Motor neuron (in vitro differentiated cells): ENCODE results near the gene ARHGAP26. TPM values are rescaled to one million over a fixed set of nuclear protein-coding genes. Genes with fewer than 3 reads are reported as not detected.
A peak's percentile ranks its signal among the peaks of the same experiment; 100 is the strongest.
"Not testable (repeated sequence)": the region's sequence is repeated elsewhere in the genome, so short reads cannot be mapped to it uniquely, and the experiment has no call there.

ENCODE experiments used
- ATAC-seq, 8 experiments: fragments of 200-7000 bp; cut with Tn5 transposase; replicated peaks in 6 of 8; 2 replicates each; pipeline ENCODE4 v1.8.0; 2021; ENCODE audit warnings: mild to moderate bottlenecking in 8 of 8, moderate library complexity in 8 of 8
- H3K27ac ChIP-seq, 2 donors: fragments of 250-450 bp; sonication (Bioruptor Pico); 2 replicates each; pipeline ENCODE4 v1.9.0; 2021; ENCODE audit warnings: antibody characterized with exemption in 2 of 2, mild to moderate bottlenecking in 2 of 2, moderate library complexity in 1 of 2
- H3K4me1 ChIP-seq, 2 donors: fragments of 250-450 bp; sonication (Bioruptor Pico); replicated peaks in 1 of 2; 2 replicates each; pipeline ENCODE4 v1.6.1; 2021; ENCODE audit warnings: antibody characterized with exemption in 2 of 2, mild to moderate bottlenecking in 2 of 2, moderate library complexity in 1 of 2
- H3K4me3 ChIP-seq, 5 donors: fragments of 250-450 bp; sonication (Bioruptor Pico); 2 replicates each; pipeline ENCODE4 v1.9.0; 2021; ENCODE audit warnings: antibody characterized with exemption in 5 of 5, mild to moderate bottlenecking in 5 of 5, moderate library complexity in 4 of 5
- WGBS, 10 experiments: fragments of 450-650 bp; shearing (Covaris generic); methylation state at CpG; one replicate each; pipeline ENCODE4 v1.0.0; 2022; 5-methylcytosine and 5-hydroxymethylcytosine counted together
- in situ Hi-C, 9 experiments: fragments of 400-800 bp; cut with MboI; loops; one replicate each; pipeline ENCODE4 v1.15.0; 2021; ENCODE audit warnings: low sequenced_read_pairs in 9 of 9, low pct_unique_long_range_greater_than_20kb in 2 of 9; ENCODE audit not compliant: unreplicated experiment in 9 of 9
- total RNA-seq, 8 experiments: library from RNA; unstranded; fragments of 300-600 nt; gene quantifications; 2 replicates each; pipeline versions ENCODE4 v1.2.3 to v1.2.4, GENCODE V29; 2022

ARHGAP26 gene
- total RNA-seq, 8 experiments from 2014 or later, result 1.3 to 14.2 (median 7.0) TPM

DNA sequence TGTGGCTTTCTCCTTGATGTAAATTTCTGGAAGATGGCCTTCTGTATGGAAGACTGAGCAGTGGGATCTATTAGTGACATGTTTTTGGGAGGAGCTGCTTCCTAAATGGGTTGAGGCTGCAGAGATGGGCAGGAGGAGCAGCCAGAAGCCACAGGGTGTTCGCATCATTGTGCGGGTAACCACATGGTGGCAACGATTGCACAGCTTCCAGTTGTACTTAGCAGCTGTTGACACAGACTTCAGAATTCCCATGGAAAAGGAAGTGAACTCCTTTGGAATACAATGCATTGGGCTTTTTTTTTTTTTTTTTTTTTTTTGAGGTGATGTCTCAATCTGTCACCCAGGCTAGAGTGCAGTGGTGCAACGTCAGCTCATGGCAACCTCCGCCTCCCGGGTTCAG, 336.0 kb downstream of the ARHGAP26 start:
- 40 to 100% (median 94%) methylated on average over 1 to 3 of the region's 6 CpGs; no CpG with 5 or more reads in 5 of the 10 experiments for WGBS, 10 experiments
- ATAC-seq, result peak; percentile 51 to 83 (median 64)
- in situ Hi-C loops, result no loop called here

DNA sequence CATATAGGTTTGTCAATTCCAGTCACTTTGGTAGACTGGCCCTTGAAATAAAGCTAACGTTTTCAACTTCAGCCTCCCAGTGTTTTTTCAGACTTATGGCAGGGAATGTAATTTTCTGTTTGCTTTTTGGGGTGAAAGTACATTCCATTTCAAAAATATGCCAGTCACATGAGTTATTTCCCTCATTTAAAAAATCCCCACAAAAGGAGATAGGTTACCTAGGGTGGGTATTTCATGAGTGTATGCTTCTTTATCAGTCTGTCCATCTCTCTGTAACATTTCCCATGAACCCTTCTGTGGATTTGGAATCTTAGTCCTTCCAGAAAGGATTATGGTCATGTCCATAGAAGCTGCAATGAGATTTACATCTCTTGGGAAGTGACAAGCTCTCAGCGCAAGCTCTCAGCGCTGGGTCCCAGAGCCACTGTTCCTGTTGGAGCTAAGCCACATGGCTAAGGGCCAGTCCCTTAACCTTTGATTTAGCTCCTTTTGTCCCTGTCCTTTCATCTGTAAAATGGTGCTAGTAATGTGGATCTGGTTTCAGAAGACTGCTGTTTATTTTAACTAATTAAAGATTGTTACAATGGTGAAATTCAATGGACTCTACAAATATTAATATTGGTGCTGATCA, 338.4 kb downstream of the ARHGAP26 start:
- ATAC-seq, result peak in 2 of 8 experiments; percentile 29 to 67
- no peak overlapping the region for H3K27ac ChIP-seq
- peaks cover 5 to 8% of the 10 kb centered on the region in 2 donors for H3K4me1 ChIP-seq
- in situ Hi-C loops, result no loop called here
- no peak overlapping the region for H3K4me3 ChIP-seq
- 79 to 100% (median 90%) methylated on average over 1 to 3 of the region's 3 CpGs; no CpG with 5 or more reads in 4 of the 10 experiments for whole genome bisulfite sequencing, 10 experiments

More for the DNA sequence above, 336.0 kb downstream of the ARHGAP26 start:
- Histone ChIP-seq H3K4me3 (no peak overlapping the region), H3K4me1 (peaks cover 5 to 18% of the 10 kb centered on the region in 2 donors), H3K27ac (no peak overlapping the region)

DNA sequence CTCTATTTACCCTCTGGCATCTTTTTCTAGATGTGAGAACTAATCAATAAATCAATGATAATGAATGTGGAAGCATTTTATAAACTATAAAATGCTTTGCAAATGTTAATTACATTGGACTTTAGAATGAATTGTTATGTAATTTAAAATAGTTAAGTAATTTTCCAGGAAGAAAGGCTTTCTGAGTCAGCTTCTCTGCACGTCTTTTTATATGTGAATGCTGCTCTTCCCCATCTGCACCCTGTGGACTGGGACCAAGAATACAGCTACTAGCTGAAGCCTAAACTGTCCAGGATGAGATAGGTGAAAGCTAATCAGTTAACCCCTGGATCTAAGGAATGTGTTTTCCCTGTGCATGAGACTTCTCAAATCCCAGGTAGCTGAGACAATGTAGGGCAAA, 340.4 kb downstream of the ARHGAP26 start:
- Histone ChIP-seq H3K27ac (no peak overlapping the region), H3K4me1 (peaks cover 5 to 8% of the 10 kb centered on the region in 2 donors), H3K4me3 (no peak overlapping the region)
- in situ Hi-C loops, result no loop called here
- 0 to 14% (median 13%) methylated on average over 1 of the region's 1 CpG; no CpG with 5 or more reads in 6 of the 10 experiments for WGBS, 10 experiments
- ATAC-seq, result peak in 5 of 8 experiments; percentile 30 to 73 (median 49)

DNA sequence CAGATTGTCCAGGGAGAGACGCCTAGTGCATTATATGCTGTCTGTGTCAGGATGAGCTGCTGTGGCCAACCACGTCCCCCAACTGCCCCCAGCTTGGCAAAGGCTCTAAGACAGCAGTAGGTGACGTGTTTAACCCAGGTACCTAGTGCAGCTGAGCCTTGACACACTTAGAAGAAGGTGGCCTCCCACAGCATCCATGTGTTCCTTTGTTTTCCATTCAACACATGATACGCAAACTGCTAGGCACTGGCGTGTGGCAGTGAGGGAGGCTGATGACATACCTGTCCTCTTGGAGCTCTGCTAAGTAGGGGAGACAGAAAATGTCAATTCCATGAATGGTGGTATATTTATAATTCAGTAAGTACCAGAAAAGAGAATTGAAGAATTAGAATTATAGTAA, 341.6 kb downstream of the ARHGAP26 start:
- Histone ChIP-seq H3K4me1 (peaks cover 5 to 6% of the 10 kb centered on the region in 2 donors), H3K4me3 (no peak overlapping the region), H3K27ac (no peak overlapping the region)
- no peak for ATAC-seq
- WGBS, 10 experiments, result 80 to 100% (median 96%) methylated on average over 1 to 5 of the region's 5 CpGs; no CpG with 5 or more reads in 1 of the 10 experiments
- in situ Hi-C loops, result no loop called here

DNA sequence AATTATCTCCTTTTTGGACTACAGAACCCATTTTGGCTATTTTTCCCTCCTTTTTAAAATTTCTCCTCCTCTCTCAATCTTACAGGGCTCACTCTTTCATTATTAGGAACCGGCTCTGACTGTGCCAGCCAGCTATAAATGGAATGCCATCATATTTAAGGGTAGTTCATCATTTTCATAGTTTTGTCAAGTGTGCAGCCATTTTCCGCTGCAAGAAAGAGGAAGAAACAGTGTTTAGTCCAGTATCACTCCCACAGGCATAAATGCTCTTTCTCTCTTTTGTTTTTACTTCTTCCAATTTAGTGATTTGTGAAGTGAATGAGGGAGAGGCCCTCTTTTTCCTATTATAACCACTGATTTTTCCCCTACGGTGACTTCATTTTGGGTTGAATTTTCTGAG, 343.3 kb downstream of the ARHGAP26 start:
- no peak overlapping the region for H3K4me3 ChIP-seq
- in situ Hi-C loops, result no loop called here
- no peak overlapping the region for H3K27ac ChIP-seq
- 94 to 100% (median 97%) methylated on average over 1 to 3 of the region's 3 CpGs; no CpG with 5 or more reads in 1 of the 10 experiments for WGBS, 10 experiments
- ATAC-seq, result no peak
- H3K4me1 ChIP-seq, result peaks cover 0 to 5% of the 10 kb centered on the region in 2 donors

DNA sequence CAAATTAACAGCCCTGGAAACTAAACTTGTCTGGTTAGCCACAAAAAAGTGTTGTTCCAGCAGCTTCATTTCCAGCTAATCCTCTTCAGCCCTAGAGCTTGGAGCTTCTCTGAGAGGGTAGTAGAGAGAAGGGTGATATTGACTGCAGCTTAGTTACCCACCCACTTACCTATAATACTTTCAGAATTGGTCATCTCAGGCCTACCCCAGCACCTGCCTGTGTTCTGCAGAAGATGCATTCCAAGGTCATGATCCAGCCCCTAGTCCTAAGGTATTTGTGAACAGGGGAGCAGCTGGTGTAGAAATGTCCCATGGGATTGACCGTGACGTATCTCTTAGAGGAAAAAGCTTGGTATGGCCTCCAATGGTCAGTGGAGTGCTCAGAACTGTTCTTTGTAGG, 344.3 kb downstream of the ARHGAP26 start:
- in situ Hi-C loops, result no loop called here
- ATAC-seq, result no peak
- WGBS, 10 experiments, result 33% methylated on average over 2 of the region's 2 CpGs; no CpG with 5 or more reads in 9 of the 10 experiments
- Histone ChIP-seq H3K4me1 (peaks cover 0 to 5% of the 10 kb centered on the region in 2 donors), H3K27ac (no peak overlapping the region), H3K4me3 (no peak overlapping the region)

DNA sequence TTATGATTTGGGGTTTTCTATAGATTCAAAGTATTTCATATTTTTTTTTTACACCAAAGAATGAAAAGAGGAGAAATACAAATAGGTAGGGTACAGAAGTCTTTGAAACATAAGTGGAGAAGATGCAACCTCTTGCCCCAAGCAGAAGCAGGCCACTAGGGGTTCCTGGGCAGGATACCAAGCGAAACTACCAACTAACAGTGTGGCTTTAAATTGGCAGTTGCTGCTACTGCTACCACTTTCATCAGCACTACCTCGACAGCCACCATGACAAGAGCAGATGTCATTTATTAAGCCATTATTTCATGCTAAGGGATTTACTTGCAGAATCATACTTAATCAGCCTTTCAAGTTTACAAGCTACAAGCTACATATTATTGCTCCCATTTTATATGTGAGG, 345.2 kb downstream of the ARHGAP26 start:
- in situ Hi-C loops, result no loop called here
- WGBS, 10 experiments, result 57 to 100% (median 78%) methylated on average over 1 to 2 of the region's 2 CpGs; no CpG with 5 or more reads in 4 of the 10 experiments
- ATAC-seq, result no peak

DNA sequence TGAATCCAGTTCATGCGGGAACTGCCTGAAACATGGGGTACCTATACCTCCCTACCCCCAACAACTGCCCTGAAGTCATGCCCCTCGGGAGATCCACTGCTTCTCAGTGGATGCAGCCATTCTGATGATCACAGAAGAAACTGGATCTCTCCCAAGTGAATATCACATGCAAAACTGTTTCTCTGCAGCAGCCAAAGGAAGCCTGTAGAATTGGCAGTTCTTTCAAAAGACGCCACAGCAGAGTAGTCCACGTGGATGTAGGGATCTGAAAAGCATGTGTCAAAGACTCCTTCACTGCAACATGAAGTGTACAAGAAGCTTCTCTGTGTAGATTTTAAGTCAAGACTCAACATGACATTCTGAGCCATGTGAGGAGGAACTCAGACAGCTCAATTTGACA, 346.6 kb downstream of the ARHGAP26 start:
- in situ Hi-C loops, result no loop called here
- no peaks in the 10 kb centered on the region for H3K4me1 ChIP-seq

More for the DNA sequence above, 345.2 kb downstream of the ARHGAP26 start:
- H3K27ac ChIP-seq, result no peak overlapping the region
- H3K4me1 ChIP-seq, result peaks cover 0 to 5% of the 10 kb centered on the region in 2 donors
- no peak overlapping the region for H3K4me3 ChIP-seq

DNA sequence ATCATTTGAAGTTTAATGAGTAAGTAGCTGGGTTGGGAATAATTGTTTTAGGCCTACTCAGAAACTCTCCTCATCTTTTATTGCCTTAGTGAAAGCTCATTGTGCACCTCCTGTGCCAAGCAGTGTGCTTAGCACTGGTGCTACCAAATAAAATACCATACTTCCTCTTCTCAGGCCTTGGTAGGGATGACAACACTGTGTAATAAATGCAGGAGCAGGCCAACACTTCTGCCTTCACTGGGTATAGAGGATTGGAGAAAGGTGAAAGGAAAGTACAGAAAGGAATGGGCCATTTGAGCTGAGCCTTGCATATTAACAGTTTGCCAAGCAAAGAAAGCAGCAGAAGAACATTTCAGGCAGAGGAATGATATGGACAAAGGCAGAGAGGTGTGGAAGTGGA, 347.6 kb downstream of the ARHGAP26 start:
- Histone ChIP-seq H3K4me3 (no peak overlapping the region), H3K27ac (no peak overlapping the region), H3K4me1 (no peaks in the 10 kb centered on the region)
- ATAC-seq, result no peak
- in situ Hi-C loops, result no loop called here

More for the DNA sequence above, 346.6 kb downstream of the ARHGAP26 start:
- Histone ChIP-seq H3K27ac (no peak overlapping the region), H3K4me3 (no peak overlapping the region)
- ATAC-seq, result no peak
- 17 to 92% (median 69%) methylated on average over 1 to 3 of the region's 4 CpGs; no CpG with 5 or more reads in 2 of the 10 experiments for WGBS, 10 experiments

DNA sequence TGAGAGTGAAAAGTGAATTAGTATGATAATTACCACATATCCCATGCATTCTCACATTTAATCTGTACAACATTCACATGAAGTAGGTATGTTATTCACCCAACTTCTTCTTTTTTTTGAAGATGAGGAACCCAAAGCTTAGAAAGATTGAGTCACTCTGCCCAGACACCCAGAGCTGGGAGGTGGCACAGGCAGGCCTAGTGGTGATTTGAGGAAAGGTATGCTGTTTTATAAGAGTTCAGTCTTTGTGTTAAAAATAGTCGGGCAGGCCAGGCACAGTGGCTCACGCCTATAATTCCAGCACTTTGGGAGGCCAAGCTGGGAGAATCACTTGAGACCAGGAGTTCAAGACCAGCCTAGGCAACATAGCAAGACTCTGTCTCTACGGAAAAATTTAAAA, 348.0 kb downstream of the ARHGAP26 start:
- H3K27ac ChIP-seq, result no peak overlapping the region
- WGBS, 10 experiments, result 65 to 100% (median 100%) methylated on average over 1 to 3 of the region's 3 CpGs; no CpG with 5 or more reads in 4 of the 10 experiments
- in situ Hi-C loops, result no loop called here
- ATAC-seq, result no peak
- H3K4me3 ChIP-seq, result no peak overlapping the region
- H3K4me1 ChIP-seq, result no peaks in the 10 kb centered on the region

DNA sequence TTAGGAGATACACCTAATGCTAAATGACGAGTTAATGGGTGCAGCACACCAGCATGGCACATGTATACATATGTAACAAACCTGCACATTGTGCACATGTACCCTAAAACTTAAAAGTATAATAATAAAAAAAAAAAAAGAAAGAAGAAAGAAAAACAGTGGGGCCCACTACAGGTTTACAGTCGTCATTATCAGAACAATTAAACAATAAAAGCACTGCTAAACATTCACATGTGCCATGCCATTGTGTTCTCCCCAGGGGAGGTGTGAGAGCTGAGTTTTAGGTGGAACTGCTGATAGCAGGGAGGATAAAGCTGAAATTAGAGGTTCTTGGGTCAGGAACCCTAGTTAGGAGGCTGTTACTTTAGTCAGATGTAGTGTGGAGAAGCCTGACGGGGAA, 348.6 kb downstream of the ARHGAP26 start:
- H3K4me3 ChIP-seq, ATAC-seq, H3K27ac ChIP-seq, in situ Hi-C loops, H3K4me1 ChIP-seq: not testable (repeated sequence)
- WGBS, 10 experiments, result 55 to 100% (median 74%) methylated on average over 1 to 2 of the region's 3 CpGs; no CpG with 5 or more reads in 4 of the 10 experiments

DNA sequence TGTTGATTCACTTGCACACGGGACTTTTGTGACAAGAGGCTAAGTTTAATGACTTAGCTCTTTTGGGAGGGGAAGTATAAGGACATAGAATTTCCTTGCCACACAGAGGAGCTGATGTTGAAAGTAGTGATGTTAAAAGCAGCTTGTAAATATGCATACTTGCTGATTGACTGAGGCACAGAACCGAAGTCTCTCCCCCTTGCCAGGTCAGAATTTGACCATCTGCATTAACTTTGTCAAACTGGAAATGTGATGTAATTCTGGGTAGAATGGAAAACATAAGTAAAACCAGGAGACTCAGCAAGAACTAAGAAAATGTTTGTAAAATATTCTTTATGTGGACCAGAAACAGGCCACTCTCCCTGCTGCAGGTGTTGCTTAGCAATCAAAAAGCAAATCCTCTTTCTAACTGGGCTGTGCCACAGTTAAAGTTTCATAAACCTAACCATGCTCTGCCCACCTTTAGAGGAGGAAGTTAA, 349.2 kb downstream of the ARHGAP26 start:
- no peak overlapping the region for H3K27ac ChIP-seq
- no peaks in the 10 kb centered on the region for H3K4me1 ChIP-seq
- WGBS, 10 experiments, result 8 to 80% (median 30%) methylated on average over 1 to 2 of the region's 2 CpGs; no CpG with 5 or more reads in 1 of the 10 experiments
- no peak overlapping the region for H3K4me3 ChIP-seq
- in situ Hi-C loops, result no loop called here
- ATAC-seq, result peak in 3 of 8 experiments; percentile 7 to 68 (median 62)

DNA sequence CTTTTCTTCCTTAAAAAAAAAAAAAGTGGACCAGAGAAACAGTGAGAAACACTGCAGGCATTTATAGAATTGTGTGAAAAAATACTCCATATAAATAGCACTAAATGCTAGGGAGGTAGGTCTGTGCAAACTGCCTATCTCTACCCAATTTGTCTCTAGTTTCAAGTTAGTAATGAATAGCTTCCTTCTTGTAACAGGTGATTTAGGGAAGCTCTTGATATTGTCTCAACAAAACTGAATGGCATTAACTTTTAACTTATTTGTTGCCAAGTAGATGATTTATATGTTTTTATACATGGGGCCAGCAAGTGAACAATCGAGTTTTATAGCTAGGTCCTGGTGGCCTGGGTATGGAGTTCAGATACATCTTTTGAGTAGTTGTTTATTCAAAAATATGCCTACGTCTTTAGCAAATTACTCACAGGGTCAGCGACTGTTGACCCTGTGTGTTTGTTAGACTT, 349.7 kb downstream of the ARHGAP26 start:
- Histone ChIP-seq H3K4me3 (no peak overlapping the region), H3K4me1 (no peaks in the 10 kb centered on the region), H3K27ac (no peak overlapping the region)
- 0 to 90% (median 80%) methylated on average over 1 to 3 of the region's 3 CpGs; no CpG with 5 or more reads in 1 of the 10 experiments for WGBS, 10 experiments
- peak in 1 of 8 experiments; percentile 38 for ATAC-seq
- in situ Hi-C loops, result no loop called here
